GM12878 (cell line): Measurements from ENCODE around the gene SELENOV. TPM values are rescaled to one million over a fixed set of nuclear protein-coding genes. Genes with fewer than 3 reads are reported as not detected.

ENCODE experiments used
- ATAC-seq: fragments of 200-7000 bp; cut with Tn5 transposase; 3 replicates; pipeline ENCODE4 v1.9.1; 2020; ENCODE audit warnings: mild to moderate bottlenecking, moderate library complexity
- BruUV-seq: library from RNA; stranded (reverse); fragments of 400-500 nt; replicated peaks from 2 replicates; lab custom pipeline; 2021; lab: Mats Ljungman, UMichigan
- CTCF ChIA-PET: fragments of 300-600 bp; sonication (Branson Sonifier 250); formaldehyde crosslinking; extraction: SDS; loops from one replicate; lab custom pipeline; 2021; ENCODE audit warnings: inconsistent platforms; lab: Yijun Ruan, JAX
- POLR2A ChIA-PET: fragments of 350-600 bp; formaldehyde crosslinking; extraction: SDS; loops from one replicate; lab custom pipeline; 2021; ENCODE audit warnings: inconsistent platforms; lab: Charles Lee
- RAD21 ChIA-PET: fragments of 300-600 bp; sonication (Branson Sonifier 250); formaldehyde crosslinking; loops from one replicate; lab custom pipeline; 2023; ENCODE audit warnings: antibody characterized with exemption; ENCODE audit not compliant: unreplicated experiment; lab: Charles Lee
- SMC1A ChIA-PET: fragments of 300-600 bp; sonication (Branson Sonifier 250); formaldehyde crosslinking; loops from one replicate; lab custom pipeline; 2023; ENCODE audit not compliant: unreplicated experiment, uncharacterized antibody; lab: Charles Lee
- DNase-seq: peaks from one replicate; pipeline ENCODE4 v3.0.0-alpha.2; 2011; ENCODE audit warnings: low read depth, low spot score
- FAIRE-seq: peaks from 3 replicates; lab custom pipeline; 2011; peaks lifted over from hg19 to GRCh38; lab: Jason Lieb, UNC
- H2AFZ ChIP-seq: 2 replicates; pipeline ENCODE4 v1.6.0; 2011; ENCODE audit warnings: low read depth, low read length, control low read depth; ENCODE audit not compliant: control insufficient read depth
- H3K27ac ChIP-seq: 2 replicates; pipeline ENCODE4 v1.5.1; 2011; ENCODE audit warnings: control low read depth; ENCODE audit not compliant: control insufficient read depth, insufficient read depth
- H3K27me3 ChIP-seq, 2 experiments: replicated peaks in 1 of 2; 2 replicates each; pipeline versions ENCODE4 v1.6.0 to v1.6.1; 2011; ENCODE audit warnings: low read length in 1 of 2; ENCODE audit not compliant: control insufficient read depth in 2 of 2, insufficient read depth in 2 of 2
- H3K36me3 ChIP-seq, 2 experiments: 2 replicates each; pipeline ENCODE4 v1.5.1; 2011; ENCODE audit warnings: low read length in 1 of 2; ENCODE audit not compliant: control insufficient read depth in 2 of 2, insufficient read depth in 2 of 2
- H3K4me1 ChIP-seq: 2 replicates; pipeline ENCODE4 v1.6.1; 2011; ENCODE audit warnings: mild to moderate bottlenecking, low read length, moderate library complexity, mixed read lengths; ENCODE audit not compliant: control insufficient read depth, insufficient read depth
- H3K4me2 ChIP-seq: 2 replicates; pipeline ENCODE4 v1.6.0; 2011; ENCODE audit warnings: control low read depth; ENCODE audit not compliant: control insufficient read depth, insufficient read depth
- H3K4me3 ChIP-seq: fragments of 200-600 bp; sonication (generic); 2 replicates; pipeline ENCODE4 v1.5.1; 2016
- H3K79me2 ChIP-seq: 2 replicates; pipeline ENCODE4 v1.6.0; 2011; ENCODE audit warnings: low read length; ENCODE audit not compliant: control insufficient read depth, insufficient read depth
- H3K9ac ChIP-seq: 2 replicates; pipeline ENCODE4 v1.8.0; 2011; ENCODE audit warnings: low read length, control low read depth, mixed read lengths; ENCODE audit not compliant: control insufficient read depth, insufficient read depth
- H3K9me3 ChIP-seq: replicated peaks from 3 replicates; pipeline ENCODE4 v1.5.1; 2011; ENCODE audit warnings: mild to moderate bottlenecking, low read length; ENCODE audit not compliant: control insufficient read depth, insufficient read depth
- H4K20me1 ChIP-seq: 2 replicates; pipeline ENCODE4 v1.6.0; 2011; ENCODE audit not compliant: control insufficient read depth, insufficient read depth
- CHD2 ChIP-seq: IDR thresholded peaks from 2 replicates; pipeline ENCODE4 v1.6.1; 2011; ENCODE audit warnings: low read depth, low read length, improper control_type of control experiment, borderline replicate concordance
- CREM ChIP-seq: IDR thresholded peaks from 2 replicates; pipeline ENCODE4 v1.6.1; 2014; ENCODE audit warnings: antibody characterized with exemption, low read depth
- EED ChIP-seq: sonication (generic); IDR thresholded peaks from 2 replicates; pipeline ENCODE4 v1.6.1; 2016; ENCODE audit warnings: antibody characterized with exemption, low read depth
- FOXM1 ChIP-seq: IDR thresholded peaks from 2 replicates; pipeline ENCODE4 v1.6.1; 2012; ENCODE audit warnings: low read depth, mild to moderate bottlenecking, inconsistent platforms, low read length, moderate library complexity
- MXI1 ChIP-seq: fragments of 150-350 bp; IDR thresholded peaks from 2 replicates; pipeline ENCODE4 v1.6.1; 2011; ENCODE audit warnings: low read depth, mild to moderate bottlenecking, inconsistent platforms, low read length, improper control_type of control experiment
- NBN ChIP-seq: fragments of 450-650 bp; IDR thresholded peaks from 2 replicates; pipeline ENCODE4 v1.6.1; 2016
- NFYA ChIP-seq: IDR thresholded peaks from 2 replicates; pipeline ENCODE4 v1.6.1; 2011; ENCODE audit warnings: low read depth, mild to moderate bottlenecking, low read length, improper control_type of control experiment, borderline replicate concordance
- NR2C2 ChIP-seq: IDR thresholded peaks from 2 replicates; pipeline ENCODE4 v1.6.1; 2011; ENCODE audit warnings: borderline replicate concordance, low read depth; ENCODE audit not compliant: control insufficient read depth, insufficient read length
- PAX5 ChIP-seq: IDR thresholded peaks from 2 replicates; pipeline ENCODE4 v1.6.1; 2011; ENCODE audit warnings: low read depth, low read length, borderline replicate concordance
- PKNOX1 ChIP-seq: fragments of 450-650 bp; IDR thresholded peaks from 2 replicates; pipeline ENCODE4 v1.6.1; 2016; ENCODE audit warnings: mild to moderate bottlenecking
- RAD21 ChIP-seq: IDR thresholded peaks from 2 replicates; pipeline ENCODE4 v1.6.1; 2011; ENCODE audit warnings: mild to moderate bottlenecking, low read depth, low read length, moderate library complexity; ENCODE audit not compliant: insufficient read depth
- RCOR1 ChIP-seq: conservative IDR thresholded peaks from 2 replicates; pipeline ENCODE4 v1.6.1; 2012; ENCODE audit warnings: low read depth, low read length, improper control_type of control experiment
- SMAD1 ChIP-seq: fragments of 450-650 bp; IDR thresholded peaks from 2 replicates; pipeline ENCODE4 v1.6.1; 2018; ENCODE audit warnings: mild to moderate bottlenecking, low read depth; ENCODE audit not compliant: partially characterized antibody
- SMAD5 ChIP-seq: IDR thresholded peaks from 2 replicates; pipeline ENCODE4 v1.6.1; 2016; ENCODE audit warnings: antibody characterized with exemption, low read depth
- SMC3 ChIP-seq: IDR thresholded peaks from 2 replicates; pipeline ENCODE4 v1.6.1; 2011; ENCODE audit warnings: low read length, improper control_type of control experiment, borderline replicate concordance
- ZNF24 ChIP-seq: fragments of 450-650 bp; IDR thresholded peaks from 2 replicates; pipeline ENCODE4 v1.6.1; 2017; ENCODE audit warnings: antibody characterized with exemption, mild to moderate bottlenecking
- ZNF592 ChIP-seq: fragments of 450-650 bp; IDR thresholded peaks from 2 replicates; pipeline ENCODE4 v1.6.1; 2017; ENCODE audit warnings: mild to moderate bottlenecking, moderate library complexity
- WGBS: methylation state at CpG from one replicate; pipeline ENCODE4 v1.1.6; 2016; ENCODE audit warnings: low lambda C conversion rate; ENCODE audit not compliant: insufficient replicate concordance, insufficient coverage; ENCODE audit errors: missing lambda C conversion rate; 5-methylcytosine and 5-hydroxymethylcytosine counted together
- in situ Hi-C: fragments of 300-500 bp; cut with MboI; formaldehyde crosslinking; loops from 9 replicates; pipeline ENCODE4 v1.14.3; 2018; ENCODE audit warnings: mixed read lengths
- intact Hi-C: fragments of 100-400 bp; cut with micrococcal nuclease; formaldehyde crosslinking; loops from one replicate; pipeline ENCODE4 v1.14.2; 2022; ENCODE audit not compliant: unreplicated experiment
- polyA plus RNA-seq, 11 experiments: library from polyadenylated mRNA; depleted of rRNA in 4 of 11; unstranded in 6 of 11; stranded (reverse) in 5 of 11; fragments of >200 nt; fragmentation: Nextera tagmentation in 4 of 11; fragmentation: Illumina TruSeq in 1 of 11; extraction: Ambion mirVana in 4 of 11; extraction: Trizol in 1 of 11; gene quantifications; 1 replicate in 1 of 11; 2 replicates in 10 of 11; pipeline versions ENCODE4 v1.2.1 to v1.2.3, GENCODE V29; 2011 to 2016; ENCODE audit warnings: inconsistent platforms in 2 of 11, missing spikeins in 2 of 11, low read depth in 1 of 11
- total RNA-seq, 4 experiments: library from RNA; depleted of rRNA in 3 of 4; stranded (reverse); fragments of >200 nt in 3 of 4; fragmentation: Illumina TruSeq in 1 of 4; extraction: Trizol in 1 of 4; gene quantifications; 2 replicates each; pipeline versions ENCODE4 v1.2.1 to v1.2.3, GENCODE V29; 2013 to 2021

The SELENOV gene
- total and polyA plus RNA-seq, 10 of the 15 experiments (the other 5 are each of a cell fraction or from before 2014, with no cell fraction given): not detected

DNA sequence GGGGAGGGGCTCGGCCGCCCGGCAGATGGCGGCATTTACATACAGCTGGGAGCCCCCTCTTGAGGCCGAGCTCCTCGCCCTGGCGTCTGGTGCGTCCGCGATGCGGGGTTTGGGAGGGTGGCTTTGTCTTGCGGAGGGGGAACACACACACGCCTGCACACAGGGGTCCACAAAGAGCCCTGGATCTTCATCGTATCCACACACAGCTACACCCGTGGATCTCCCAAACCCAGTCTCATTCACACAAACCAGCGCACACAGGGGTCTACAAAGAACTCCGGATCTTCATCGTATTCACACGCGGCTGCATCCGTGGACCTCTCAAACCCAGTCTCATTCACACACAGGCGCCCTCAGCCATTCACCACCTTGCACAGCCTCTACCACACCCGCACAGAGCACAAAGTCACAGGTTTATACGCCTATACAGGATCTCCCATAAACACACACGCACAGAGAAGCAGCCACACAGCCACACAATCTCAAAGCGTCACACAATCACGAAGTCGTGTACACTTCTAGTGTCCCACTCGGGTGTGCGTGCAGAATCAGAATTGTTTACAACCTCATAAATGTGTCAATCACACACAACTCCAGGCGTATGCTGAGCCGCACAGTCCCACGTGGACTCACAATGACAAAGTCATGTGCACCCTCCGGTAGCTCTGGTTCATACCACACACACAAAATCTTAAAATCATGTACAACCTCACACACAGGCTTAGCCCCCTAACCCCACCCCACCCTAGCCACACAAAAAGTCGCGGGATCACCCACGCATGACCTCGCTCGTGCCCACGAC lies 16.7 kb upstream of the SELENOV start:
- in situ Hi-C loops: no loop called here
- peaks cover 10% of the 10 kb centered on the region for H3K4me1 ChIP-seq
- H3K4me2 ChIP-seq: peak overlapping the region; percentile 89
- DNase-seq (no peak), ATAC-seq (peak; percentile 79), FAIRE-seq (no peak)
- intact Hi-C loops: loop anchor here (5.0 kb wide), 1 partner anchor 51 kb away; the partner anchor contains the start of gene SUPT5H
- no peaks in the 10 kb centered on the region; the same call in 2 of the 3 replicates for H3K9me3 ChIP-seq
- H3K27ac ChIP-seq: no peak overlapping the region
- CTCF ChIA-PET: interaction anchor here (0.6 to 2.9 kb wide), 18 partner anchors 10 to 400 kb away, joined by 3 to 19 read pairs (median 4); partner anchors contain the start of genes EID2B and PLEKHG2
- no peak overlapping the region for H3K9ac ChIP-seq
- no peak overlapping the region; the same call in 1 of the 2 replicates for H2AFZ ChIP-seq
- RAD21 ChIA-PET: interaction anchor here (0.5 to 2.2 kb wide), 8 partner anchors 13 to 829 kb away, joined by 3 to 13 read pairs (median 4); partner anchors contain the start of gene EID2B
- no TSS peak for BruUV-seq
- WGBS: 2% methylated on average over 40 of the region's 40 CpGs
- no peaks in the 10 kb centered on the region for H3K36me3 ChIP-seq
- POLR2A ChIA-PET: interaction anchor here (0.5 to 1.2 kb wide), 5 partner anchors 29 to 238 kb away, joined by 3 to 5 read pairs (median 3); no protein-coding TSS in a partner anchor
- H3K4me3 ChIP-seq: 0 out of 2 replicates have a peak overlapping the region, but pooled peaks have one; percentile 5
- H4K20me1 ChIP-seq: no peaks in the 10 kb centered on the region
- SMC1A ChIA-PET: interaction anchor here (0.6 to 3.0 kb wide), 12 partner anchors 13 to 107 kb away, joined by 3 to 11 read pairs (median 3); partner anchors contain the start of genes EID2B, MED29, PAF1 and RPS16
- no peaks in the 10 kb centered on the region for H3K79me2 ChIP-seq
- H3K27me3 ChIP-seq: peaks cover 0 to 19% of the 10 kb centered on the region in 2 experiments; a peak in 2 of 4 replicates
- 0 out of 2 replicates have a peak, but pooled peaks have one; percentile 22 for TF ChIP-seq RAD21
- TF ChIP-seq NFYA: no peak
- TF ChIP-seq MXI1: peak; percentile 75
- TF ChIP-seq ZNF592: no peak
- peak; percentile 27; the same call in 1 of the 2 replicates for TF ChIP-seq SMC3
- peak; percentile 88 for TF ChIP-seq PKNOX1
- TF ChIP-seq ZNF24: no peak
- no peak for TF ChIP-seq RCOR1
- TF ChIP-seq SMAD1: no peak
- 0 out of 2 replicates have a peak, but pooled peaks have one; percentile 48 for TF ChIP-seq NBN
- 0 out of 2 replicates have a peak, but pooled peaks have one; percentile 54 for TF ChIP-seq CHD2
- no peak for TF ChIP-seq FOXM1
- peak; percentile 54; the same call in 1 of the 2 replicates for TF ChIP-seq PAX5
- no peak for TF ChIP-seq SMAD5
- no peak for TF ChIP-seq NR2C2
- TF ChIP-seq CREM: no peak
- TF ChIP-seq EED: no peak
